Activated CD4-positive, alpha-beta T cell treated with anti-CD3 and anti-CD28 coated beads, Interleukin-2, amount 10 ng/mL, durations not matched to agents 7 days and 5 days (primary cell): ENCODE data around the gene GJA9. TPM values are rescaled to one million over a fixed set of nuclear protein-coding genes. Genes with fewer than 3 reads are reported as not detected.

ENCODE experiments used
- total RNA-seq, 2 experiments: library from RNA; stranded (reverse); gene quantifications; one replicate each; pipeline ENCODE4 v1.2.3, GENCODE V29; 2021

Gene GJA9
- total RNA-seq, 2 experiments from 2014 or later, result not detected

Other genes starting within 250 kb of the GJA9 start
- 10 to 100 TPM; 17.2 to 17.5 TPM for gene RRAGC, start 21.8 kb downstream of the GJA9 start, total RNA-seq
- gene MYCBP, start 8.2 kb downstream of the GJA9 start, total RNA-seq, result 10 to 100 TPM; 40.7 TPM
- not detected for gene RHBDL2, start 60.2 kb upstream of the GJA9 start, total RNA-seq
- gene AKIRIN1, start 109.7 kb upstream of the GJA9 start, total RNA-seq, result 10 to 100 TPM; 61.2 to 74.5 TPM
- gene NDUFS5, start 144.8 kb upstream of the GJA9 start, total RNA-seq, result 100 to 1,000 TPM; 125 to 148 TPM